Vagina (tissue), 2 donors: Measurements from ENCODE around the gene CCDC40. TPM values are rescaled to one million over a fixed set of nuclear protein-coding genes. Genes with fewer than 3 reads are reported as not detected.
"Not testable (repeated sequence)": the region's sequence is repeated elsewhere in the genome, so short reads cannot be mapped to it uniquely, and the experiment has no call there.

Experiments used
- DNase-seq, 2 donors: peaks; one replicate each; pipeline ENCODE4 v3.0.0-alpha.2; 2017; ENCODE audit errors: extremely low spot score in 2 of 2
- H3K27ac ChIP-seq: fragments of 200-600 bp; sonication (generic); one replicate; pipeline ENCODE4 v1.5.1; 2019
- H3K27me3 ChIP-seq: fragments of 200-600 bp; sonication (generic); one replicate; pipeline ENCODE4 v1.5.1; 2019
- H3K36me3 ChIP-seq, 2 donors: fragments of 200-600 bp; sonication (generic); one replicate each; pipeline ENCODE4 v1.5.1; 2017 to 2019
- H3K4me1 ChIP-seq: fragments of 200-600 bp; sonication (generic); one replicate; pipeline ENCODE4 v1.5.1; 2019
- H3K4me3 ChIP-seq, 2 donors: fragments of 200-600 bp; sonication (generic); 1 replicate in 1 of 2; 2 replicates in 1 of 2; pipeline ENCODE4 v1.5.1; 2016 to 2019
- H3K9me3 ChIP-seq: fragments of 200-600 bp; sonication (generic); one replicate; pipeline ENCODE4 v1.5.1; 2019
- POLR2A ChIP-seq, 2 donors: fragments of 450-650 bp; IDR thresholded peaks; one replicate each; pipeline ENCODE4 v1.6.1; 2017; ENCODE audit warnings: antibody characterized with exemption in 2 of 2, mild to moderate bottlenecking in 2 of 2, moderate library complexity in 2 of 2
- POLR2AphosphoS5 ChIP-seq, 2 donors: sonication (generic); formaldehyde crosslinking; IDR thresholded peaks; one replicate each; pipeline ENCODE4 v1.9.0; 2017; ENCODE audit warnings: antibody characterized with exemption in 2 of 2, mild to moderate bottlenecking in 2 of 2, low read depth in 1 of 2; ENCODE audit not compliant: insufficient read depth in 1 of 2
- intact Hi-C: fragments of 100-400 bp; cut with DNase I; formaldehyde crosslinking; loops from one replicate; pipeline ENCODE4 v1.15.1; 2023
- total RNA-seq: library from RNA; depleted of rRNA; stranded (reverse); fragments of >200 nt; gene quantifications from one replicate; pipeline ENCODE4 v1.2.3, GENCODE V29; 2016
- TF ChIP-seq, protein P1 (sequence below), 3 experiments: fragments of 450-650 bp in 2 of 3; fragments of 200-600 bp in 1 of 3; sonication (generic) in 1 of 3; IDR thresholded peaks; one replicate each; pipeline ENCODE4 v1.5.1; 2017 to 2019; ENCODE audit warnings: antibody characterized with exemption in 3 of 3, mild to moderate bottlenecking in 2 of 3, moderate library complexity in 2 of 3

The CCDC40 gene
- total RNA-seq, 1 donor from 2014 or later, result 9.3 TPM

- Histone ChIP-seq H3K36me3 (no peaks in the 10 kb centered on the region), H3K27ac (peak overlapping the region; percentile 79)
Measured at GRCh38 chr17:79991924-79992648, 44.4 kb upstream of the CCDC40 start.

DNA sequence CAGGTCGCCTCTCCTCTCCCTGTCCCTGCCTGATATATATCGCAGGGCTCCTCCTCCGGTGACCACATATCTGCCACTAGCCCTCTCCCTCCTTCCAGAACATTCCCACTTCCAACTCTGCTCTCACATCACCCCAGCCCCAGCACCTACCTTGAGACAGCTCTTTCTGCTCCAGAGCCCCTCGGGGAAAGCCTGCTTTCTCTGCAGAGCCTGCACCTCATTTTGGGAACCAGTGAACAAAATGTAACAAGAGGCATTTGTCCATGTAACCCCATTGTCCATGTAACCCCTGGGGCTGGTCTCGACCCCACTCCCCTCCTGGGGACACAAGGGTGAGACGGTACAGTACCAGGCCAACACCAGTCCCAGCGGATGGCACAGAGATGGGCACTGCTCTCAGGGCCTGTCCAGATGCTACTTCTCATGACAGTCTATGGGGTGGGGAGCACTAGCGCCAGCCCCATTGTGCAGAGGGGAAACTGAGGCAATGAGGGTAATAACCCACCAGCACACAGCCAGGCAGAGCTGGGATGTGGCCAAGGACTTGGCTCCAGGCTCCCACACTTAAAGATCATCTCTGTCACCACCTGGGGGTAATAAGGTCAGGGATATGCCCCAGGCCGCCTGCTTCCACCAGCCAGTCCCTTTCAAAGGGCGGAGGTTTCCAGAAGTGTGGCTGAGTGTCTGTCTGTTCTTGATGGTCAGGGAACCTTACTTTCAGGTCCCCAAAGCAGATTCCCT, 43.6 kb upstream of the CCDC40 start:
- Histone ChIP-seq H3K4me1 (peaks cover 46% of the 10 kb centered on the region), H3K27me3 (no peaks in the 10 kb centered on the region), H3K27ac (peak overlapping the region; percentile 79), H3K4me3 (peak overlapping the region in 1 of 2 donors; percentile 56), H3K36me3 (no peaks in the 10 kb centered on the region), H3K9me3 (no peaks in the 10 kb centered on the region)
- no peak for DNase-seq
- intact Hi-C loops, result loop anchor here (10.0 kb wide), 3 partner anchors 148 to 248 kb away; partner anchors contain the start of gene CBX8
- no peak for TF ChIP-seq POLR2A (IDR thresholded peaks at IDR 0.05)
- TF ChIP-seq, protein P1, sequence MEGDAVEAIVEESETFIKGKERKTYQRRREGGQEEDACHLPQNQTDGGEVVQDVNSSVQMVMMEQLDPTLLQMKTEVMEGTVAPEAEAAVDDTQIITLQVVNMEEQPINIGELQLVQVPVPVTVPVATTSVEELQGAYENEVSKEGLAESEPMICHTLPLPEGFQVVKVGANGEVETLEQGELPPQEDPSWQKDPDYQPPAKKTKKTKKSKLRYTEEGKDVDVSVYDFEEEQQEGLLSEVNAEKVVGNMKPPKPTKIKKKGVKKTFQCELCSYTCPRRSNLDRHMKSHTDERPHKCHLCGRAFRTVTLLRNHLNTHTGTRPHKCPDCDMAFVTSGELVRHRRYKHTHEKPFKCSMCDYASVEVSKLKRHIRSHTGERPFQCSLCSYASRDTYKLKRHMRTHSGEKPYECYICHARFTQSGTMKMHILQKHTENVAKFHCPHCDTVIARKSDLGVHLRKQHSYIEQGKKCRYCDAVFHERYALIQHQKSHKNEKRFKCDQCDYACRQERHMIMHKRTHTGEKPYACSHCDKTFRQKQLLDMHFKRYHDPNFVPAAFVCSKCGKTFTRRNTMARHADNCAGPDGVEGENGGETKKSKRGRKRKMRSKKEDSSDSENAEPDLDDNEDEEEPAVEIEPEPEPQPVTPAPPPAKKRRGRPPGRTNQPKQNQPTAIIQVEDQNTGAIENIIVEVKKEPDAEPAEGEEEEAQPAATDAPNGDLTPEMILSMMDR (IDR thresholded peaks at IDR 0.05), result no peak
- TF ChIP-seq POLR2AphosphoS5 (IDR thresholded peaks at IDR 0.05; ENCODE audit: insufficient read depth in 1 of 2, low read depth in 1 of 2), result no peak

More at GRCh38 chr17:79991924-79992648, 44.4 kb upstream of the CCDC40 start:
- intact Hi-C loops, result loop anchor here (10.0 kb wide), 3 partner anchors 147 to 247 kb away; partner anchors contain the start of gene CBX8
- no peaks in the 10 kb centered on the region for H3K9me3 ChIP-seq
- no peaks in the 10 kb centered on the region for H3K27me3 ChIP-seq
- no peak for DNase-seq
- peak overlapping the region; percentile 36 to 56 for H3K4me3 ChIP-seq
- H3K4me1 ChIP-seq, result peaks cover 54% of the 10 kb centered on the region
- TF ChIP-seq POLR2AphosphoS5 (IDR thresholded peaks at IDR 0.05; ENCODE audit: insufficient read depth in 1 of 2, low read depth in 1 of 2), result peak in 1 of 2 donors; percentile 15
- no peak for TF ChIP-seq POLR2A (IDR thresholded peaks at IDR 0.05)
- TF ChIP-seq, protein P1 (IDR thresholded peaks at IDR 0.05), result peak in 1 of 3 experiments; percentile 13

DNA sequence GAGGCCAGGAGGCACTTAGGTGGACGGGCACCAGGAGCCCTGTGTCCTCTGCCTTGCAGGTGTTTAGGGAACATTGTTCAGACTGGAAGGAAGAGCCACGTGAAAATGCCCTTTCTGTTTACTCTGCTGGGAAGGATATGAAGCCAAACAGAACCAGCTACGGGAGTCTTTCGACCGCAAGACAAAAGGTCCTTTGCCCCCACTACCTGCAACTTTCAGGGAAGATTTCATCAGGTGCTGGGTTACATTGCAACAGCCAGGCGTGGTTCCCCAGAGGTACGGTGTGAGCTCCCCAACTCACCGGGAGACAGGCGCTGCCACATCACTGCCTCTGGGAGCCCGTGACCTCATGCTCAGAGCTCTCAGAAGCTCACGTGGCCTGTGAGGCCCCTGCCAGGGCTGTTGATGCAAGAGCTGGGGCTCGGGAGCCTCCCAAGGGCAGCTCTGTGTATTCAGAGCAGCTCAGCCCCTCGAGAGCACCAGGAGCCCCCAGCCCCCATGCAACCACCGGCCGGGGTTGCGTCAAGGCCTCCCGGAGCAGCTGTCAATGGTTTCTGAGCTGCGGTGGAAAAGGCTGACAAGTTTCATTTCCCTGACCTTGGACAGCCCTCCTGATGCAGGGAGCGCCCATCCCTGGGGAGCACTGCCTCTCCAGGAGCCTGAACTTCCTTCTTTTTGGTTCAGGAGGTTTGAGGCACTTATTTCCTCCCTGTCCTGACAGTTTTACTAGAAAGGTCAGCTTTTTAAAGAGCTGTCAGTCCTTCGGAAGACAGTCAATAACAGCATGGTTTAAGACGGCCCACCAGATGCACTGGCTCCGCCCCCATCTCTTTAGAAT, 42.8 kb upstream of the CCDC40 start:
- DNase-seq, result peak in 1 of 2 donors; percentile 93
- H3K27ac ChIP-seq, result peak overlapping the region; percentile 79
- no peaks in the 10 kb centered on the region for H3K36me3 ChIP-seq
- TF ChIP-seq POLR2A (IDR thresholded peaks at IDR 0.05), result no peak
- peak; percentile 57 to 81 for TF ChIP-seq POLR2AphosphoS5 (IDR thresholded peaks at IDR 0.05; ENCODE audit: insufficient read depth in 1 of 2, low read depth in 1 of 2)
- H3K4me3 ChIP-seq, result no peak overlapping the region
- H3K27me3 ChIP-seq, result no peaks in the 10 kb centered on the region
- H3K4me1 ChIP-seq, result peaks cover 38% of the 10 kb centered on the region
- intact Hi-C loops, result loop anchor here (10.0 kb wide), 3 partner anchors 149 to 249 kb away; partner anchors contain the start of gene CBX8
- no peaks in the 10 kb centered on the region for H3K9me3 ChIP-seq

DNA sequence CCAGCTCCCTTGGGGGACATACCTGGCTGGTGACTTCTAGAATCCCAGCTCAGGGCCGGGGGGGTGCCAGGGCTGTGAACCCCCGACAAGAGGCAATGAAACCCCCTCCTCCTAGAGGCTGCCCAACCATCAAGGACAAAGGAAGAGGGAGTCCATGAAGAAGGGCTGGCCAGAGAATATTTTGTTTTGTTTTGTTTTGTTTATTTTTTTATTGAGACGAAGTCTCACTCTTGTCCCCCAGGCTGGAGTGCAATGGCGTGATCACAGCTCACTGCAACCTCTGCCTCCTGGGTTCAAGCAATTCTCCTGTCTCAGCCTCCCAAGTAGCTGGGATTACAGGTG, 42.2 kb upstream of the CCDC40 start:
- not testable (repeated sequence) for H3K9me3 ChIP-seq, H3K27me3 ChIP-seq, H3K4me3 ChIP-seq, H3K36me3 ChIP-seq, DNase-seq
- intact Hi-C loops, result loop anchor here (10.0 kb wide), 3 partner anchors 149 to 249 kb away; partner anchors contain the start of gene CBX8
- Histone ChIP-seq H3K4me1 (peaks cover 35% of the 10 kb centered on the region), H3K27ac (peak overlapping the region; percentile 79)

GRCh38 chr17:79994602-79995001, 41.8 kb upstream of the CCDC40 start:
- Histone ChIP-seq H3K4me1 (peaks cover 35% of the 10 kb centered on the region), H3K27ac (peak overlapping the region; percentile 79), H3K36me3 (no peaks in the 10 kb centered on the region), H3K27me3 (no peaks in the 10 kb centered on the region), H3K4me3 (no peak overlapping the region), H3K9me3 (no peaks in the 10 kb centered on the region)
- no peak for DNase-seq
- intact Hi-C loops, result loop anchor here (10.0 kb wide), 3 partner anchors 150 to 250 kb away; partner anchors contain the start of gene CBX8
- TF ChIP-seq, protein P1 (IDR thresholded peaks at IDR 0.05), result no peak
- TF ChIP-seq POLR2AphosphoS5 (IDR thresholded peaks at IDR 0.05; ENCODE audit: insufficient read depth in 1 of 2, low read depth in 1 of 2), result no peak
- TF ChIP-seq POLR2A (IDR thresholded peaks at IDR 0.05), result no peak
